ENCODE data around the gene SPHKAP. TPM values are rescaled to one million over a fixed set of nuclear protein-coding genes. Genes with fewer than 3 reads are reported as not detected.
"Not testable (repeated sequence)": the region's sequence is repeated elsewhere in the genome, so short reads cannot be mapped to it uniquely, and the experiment has no call there.

Gene SPHKAP
- total RNA-seq, 1 donor from 2014 or later = not detected

- no peak for DNase-seq (ENCODE audit: low read depth)
Observed at GRCh38 chr2:228103379-228103778, 78.1 kb downstream of the SPHKAP start.

- DNase-seq (ENCODE audit: low read depth) = no peak
Observed at GRCh38 chr2:228102949-228103348, 78.5 kb downstream of the SPHKAP start.

GRCh38 chr2:228094377-228094921 is 87.0 kb downstream of the SPHKAP start:
- DNase-seq (ENCODE audit: low read depth) = no peak

GRCh38 chr2:228092056-228092455 is 89.4 kb downstream of the SPHKAP start:
- no peak for DNase-seq (ENCODE audit: low read depth)

- DNase-seq (ENCODE audit: low read depth) = no peak
Observed at GRCh38 chr2:228086561-228086960, 94.9 kb downstream of the SPHKAP start.

- no peak for DNase-seq (ENCODE audit: low read depth)
Observed at GRCh38 chr2:228084717-228085116, 96.8 kb downstream of the SPHKAP start.

- no peak for DNase-seq (ENCODE audit: low read depth)
Observed at GRCh38 chr2:228083131-228083530, 98.4 kb downstream of the SPHKAP start.

- no peak for DNase-seq (ENCODE audit: low read depth)
Observed at GRCh38 chr2:228082571-228082970, 98.9 kb downstream of the SPHKAP start.

GRCh38 chr2:228079194-228079593 is 102.3 kb downstream of the SPHKAP start:
- no peak for DNase-seq (ENCODE audit: low read depth)

- DNase-seq (ENCODE audit: low read depth) = not testable (repeated sequence)
Observed at GRCh38 chr2:228076695-228077094, 104.8 kb downstream of the SPHKAP start.

GRCh38 chr2:228072669-228073068 is 108.8 kb downstream of the SPHKAP start:
- no peak for DNase-seq (ENCODE audit: low read depth)

GRCh38 chr2:228067309-228067708 is 114.2 kb downstream of the SPHKAP start:
- DNase-seq (ENCODE audit: low read depth) = no peak

- no peak for DNase-seq (ENCODE audit: low read depth)
Observed at GRCh38 chr2:228066126-228066798, 115.2 kb downstream of the SPHKAP start.

GRCh38 chr2:228065686-228066085 is 115.8 kb downstream of the SPHKAP start:
- no peak for DNase-seq (ENCODE audit: low read depth)

GRCh38 chr2:228064796-228065315 is 116.6 kb downstream of the SPHKAP start:
- DNase-seq (ENCODE audit: low read depth) = no peak

- no peak for DNase-seq (ENCODE audit: low read depth)
Observed at GRCh38 chr2:228064024-228064423, 117.5 kb downstream of the SPHKAP start.

- no peak for DNase-seq (ENCODE audit: low read depth)
Observed at GRCh38 chr2:228063558-228063957, 117.9 kb downstream of the SPHKAP start.

GRCh38 chr2:228059735-228060134 is 121.8 kb downstream of the SPHKAP start:
- no peak for DNase-seq (ENCODE audit: low read depth)

GRCh38 chr2:228056293-228057097 is 125.0 kb downstream of the SPHKAP start:
- DNase-seq (ENCODE audit: low read depth) = no peak

- peak; percentile 49 for DNase-seq (ENCODE audit: low read depth)
Observed at GRCh38 chr2:228048838-228049490, 132.5 kb downstream of the SPHKAP start.

- DNase-seq (ENCODE audit: low read depth) = no peak
Observed at GRCh38 chr2:228040995-228041394, 140.5 kb downstream of the SPHKAP start.

Measured in renal cortical epithelial cell (primary cell).